GM12801 (cell line): ENCODE results near the gene COQ7.

Source experiments
- CTCF ChIP-seq: IDR thresholded peaks from one replicate; pipeline ENCODE4 v1.5.1; 2011; ENCODE audit warnings: control low read depth; ENCODE audit not compliant: insufficient read length; ENCODE audit errors: extremely low read depth

Gene COQ7

GRCh38 chr16:19086322-19087199 is 19.1 kb downstream of the COQ7 start:
- no peak for TF ChIP-seq CTCF

- no peak for TF ChIP-seq CTCF
Measured at GRCh38 chr16:19088341-19088916, 21.0 kb downstream of the COQ7 start.

- no peak for TF ChIP-seq CTCF
Measured at GRCh38 chr16:19089410-19089955, 22.1 kb downstream of the COQ7 start.

- no peak for TF ChIP-seq CTCF
Measured at GRCh38 chr16:19090916-19091315, 23.5 kb downstream of the COQ7 start.

- no peak for TF ChIP-seq CTCF
Measured at GRCh38 chr16:19092653-19093410, 25.4 kb downstream of the COQ7 start.

GRCh38 chr16:19093631-19094541 is 26.5 kb downstream of the COQ7 start:
- no peak for TF ChIP-seq CTCF
